ENCODE results near the gene WDR5.
"Not testable (repeated sequence)": the region's sequence is repeated elsewhere in the genome, so short reads cannot be mapped to it uniquely, and the experiment has no call there.

WDR5 gene

DNA sequence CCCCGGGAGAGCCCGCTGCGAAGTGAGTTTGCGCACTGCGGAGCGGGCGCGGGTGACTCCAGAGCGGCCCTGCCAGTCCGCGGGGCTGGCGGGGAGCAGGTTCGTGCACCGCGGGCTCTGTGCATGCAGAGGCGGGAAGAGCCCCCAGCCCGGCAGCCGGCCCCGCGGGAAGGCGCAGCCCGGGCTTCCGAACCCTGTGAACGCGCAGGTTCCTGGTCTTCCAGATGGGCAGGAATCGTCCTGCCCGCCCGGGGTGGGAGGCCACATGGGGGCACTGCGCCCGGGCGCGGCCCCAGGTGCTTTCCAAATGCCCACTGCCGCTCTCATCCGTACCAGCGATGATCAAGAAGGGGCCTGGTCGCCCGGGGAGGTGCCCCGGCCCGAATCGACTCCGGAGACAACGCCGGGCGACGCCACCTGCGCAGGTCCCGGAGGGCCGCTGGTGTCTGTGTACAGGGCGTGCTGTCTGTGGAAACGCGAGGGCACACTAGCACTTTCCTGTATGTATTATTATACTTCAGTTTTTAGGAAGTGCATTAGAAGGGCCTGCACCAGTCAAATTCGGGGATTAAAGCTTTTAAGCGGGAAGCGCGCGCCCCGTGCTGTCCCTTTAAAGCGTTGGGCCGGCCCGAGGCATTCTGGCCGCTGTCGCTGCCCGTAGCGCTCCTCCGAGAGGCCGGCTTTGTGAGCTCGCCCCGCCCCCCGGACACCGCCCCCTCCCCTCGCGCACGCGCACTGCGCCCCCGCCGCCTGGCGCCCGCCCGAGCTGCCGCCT is at the start of gene WDR5:
Gene WDR5 (plus strand): TSS at position 740 of the 775 bp plus-strand sequence. CDS start 3,796 bp downstream, outside the sequence.
- DNase-seq (ENCODE audit: low spot score), result peak; percentile 91

DNA sequence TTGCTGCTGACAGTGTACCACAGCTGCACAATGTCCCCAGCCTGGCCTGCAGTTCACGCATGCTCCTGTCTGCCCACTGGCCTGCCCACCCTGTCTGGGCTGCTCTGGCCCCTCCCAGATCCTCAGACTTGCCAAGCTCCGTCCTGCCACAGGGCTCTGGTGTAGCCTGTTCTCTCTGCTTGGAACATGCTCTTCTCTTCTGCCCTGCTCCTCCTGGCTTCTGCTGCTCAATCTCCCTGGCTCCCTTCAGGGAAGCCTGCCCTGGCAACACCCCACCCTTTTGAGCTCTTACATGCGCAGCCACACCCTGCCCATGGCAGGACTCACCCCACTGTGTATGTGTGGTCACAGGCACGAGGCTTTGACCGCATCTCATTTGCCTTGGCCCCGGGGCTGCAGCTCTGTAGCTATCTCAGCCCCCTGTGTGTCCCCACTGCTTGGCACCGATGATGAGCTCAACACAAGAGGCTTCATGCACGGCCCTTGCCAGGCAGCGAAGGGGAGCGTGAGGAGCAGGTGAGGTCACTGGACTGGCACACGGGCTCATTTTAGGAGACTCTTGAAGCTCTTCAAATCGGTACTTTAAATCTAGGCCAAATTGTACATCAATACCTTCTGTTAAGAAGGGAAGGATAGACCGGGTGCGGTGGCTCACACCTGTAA is 47.7 kb upstream of the WDR5 start:
- no peak for DNase-seq (ENCODE audit: low spot score)

DNA sequence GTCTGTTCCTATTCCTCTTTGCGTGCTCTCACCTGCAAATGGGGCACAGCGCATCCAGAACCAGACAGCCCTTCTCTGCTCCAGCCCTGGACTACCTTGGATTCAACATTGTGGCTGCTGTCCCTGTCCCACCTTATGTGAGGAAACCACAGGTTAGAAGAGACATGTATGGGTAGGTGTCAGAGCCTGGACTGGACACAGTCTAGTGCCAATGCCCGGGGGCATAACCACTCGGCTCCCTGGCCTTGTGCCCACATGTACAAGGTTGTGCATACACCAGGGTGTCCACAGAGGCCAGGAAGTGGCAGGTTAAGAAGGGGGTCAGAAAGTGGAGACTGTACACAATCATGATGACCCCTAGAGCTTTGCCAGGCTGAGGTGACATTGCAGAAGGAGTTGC is 45.9 kb upstream of the WDR5 start:
- DNase-seq (ENCODE audit: low spot score), result no peak

DNA sequence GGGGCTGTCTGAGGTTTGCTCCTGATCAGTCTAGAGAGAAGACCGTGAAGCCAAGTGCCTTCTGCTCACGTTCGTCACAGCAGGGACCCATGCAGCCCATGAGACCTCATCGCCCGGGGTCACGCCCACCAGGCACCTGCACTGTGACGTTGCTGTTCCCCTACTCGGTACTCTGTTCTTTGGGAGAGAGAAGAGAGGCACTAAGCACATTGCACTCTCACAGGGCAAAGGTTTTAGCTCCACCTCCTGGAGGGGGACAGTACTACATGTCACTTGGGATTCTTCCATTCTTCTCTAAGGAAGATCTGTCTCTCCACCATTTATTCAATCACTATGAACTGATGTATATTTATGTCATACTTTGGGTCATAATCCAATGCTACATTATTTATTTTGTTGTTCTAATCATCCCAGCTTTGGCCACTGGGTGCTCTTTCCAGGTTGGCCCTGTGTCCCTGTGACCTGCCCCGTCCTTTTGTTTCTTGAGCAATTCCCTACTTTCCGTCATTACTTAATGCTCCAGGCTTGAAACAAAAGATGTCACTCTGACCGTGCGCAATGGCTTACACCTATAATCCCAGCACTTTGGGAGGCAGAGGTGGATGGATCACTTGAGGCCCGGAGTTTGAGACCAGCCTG is 36.6 kb upstream of the WDR5 start:
- no peak for DNase-seq (ENCODE audit: low spot score)

DNA sequence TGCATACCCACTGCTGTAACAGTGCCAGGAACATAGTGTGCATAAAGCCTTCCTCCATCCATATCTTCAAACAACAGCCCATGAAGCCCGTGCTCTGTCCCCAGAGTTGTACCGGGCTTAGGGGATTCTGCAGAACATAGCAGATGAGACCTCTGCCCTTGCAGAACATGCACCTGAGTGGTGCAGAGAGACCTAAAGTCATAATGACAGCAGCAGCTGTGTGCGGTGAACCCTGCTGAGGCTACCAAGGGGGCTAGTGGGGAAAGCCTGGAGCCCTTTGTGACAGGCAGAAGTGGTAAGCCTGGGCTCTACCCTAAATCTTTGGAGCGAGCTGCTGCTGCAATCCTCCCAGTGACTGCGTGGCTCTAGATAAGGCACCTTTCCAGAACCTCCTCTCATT is 35.8 kb upstream of the WDR5 start:
- no peak for DNase-seq (ENCODE audit: low spot score)

DNA sequence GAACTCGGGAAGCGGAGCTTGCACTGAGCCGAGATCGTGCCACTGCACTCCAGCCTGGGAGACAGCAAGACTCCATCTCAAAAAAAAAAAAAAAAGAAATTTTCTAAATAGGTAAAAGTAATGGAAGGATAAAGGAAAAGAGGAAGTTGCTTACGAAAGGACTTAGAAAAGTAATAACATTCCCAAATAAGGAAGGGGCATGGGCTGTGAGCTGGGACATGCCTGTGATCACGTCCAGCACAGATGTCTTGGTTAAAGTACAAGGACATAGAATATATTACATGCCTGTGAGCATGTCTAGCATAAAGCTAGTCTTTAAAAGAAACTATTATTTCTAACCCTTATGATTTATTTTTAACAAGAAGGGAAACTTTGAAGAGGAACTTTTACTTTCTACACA is 34.7 kb upstream of the WDR5 start:
- not testable (repeated sequence) for DNase-seq (ENCODE audit: low spot score)

DNA sequence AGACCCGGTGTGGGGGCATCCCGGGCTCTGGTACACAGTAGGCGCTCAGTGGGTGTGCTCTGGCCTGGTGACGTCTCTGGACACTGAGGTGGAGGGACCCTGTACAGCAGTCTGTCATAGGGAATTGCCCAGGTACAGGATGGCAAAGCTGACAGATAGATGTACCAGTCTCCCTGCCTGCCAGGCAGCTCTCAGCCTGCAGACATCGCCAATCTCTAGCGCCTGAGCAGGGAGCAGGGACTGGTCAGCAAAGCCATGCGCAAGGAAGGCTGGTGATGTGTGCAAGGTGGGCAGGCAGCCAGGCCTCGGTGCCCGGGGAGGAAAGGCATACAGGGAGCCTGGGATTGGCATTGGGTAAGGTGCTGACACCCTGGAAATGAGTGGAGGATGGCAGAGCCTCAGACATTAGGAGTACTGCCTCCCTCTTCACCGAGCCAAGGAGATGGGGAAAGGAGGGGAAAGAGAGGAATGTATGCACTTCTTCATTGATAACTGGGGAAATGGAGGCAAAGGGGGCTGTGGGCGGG is 34.2 kb upstream of the WDR5 start:
- no peak for DNase-seq (ENCODE audit: low spot score)

DNA sequence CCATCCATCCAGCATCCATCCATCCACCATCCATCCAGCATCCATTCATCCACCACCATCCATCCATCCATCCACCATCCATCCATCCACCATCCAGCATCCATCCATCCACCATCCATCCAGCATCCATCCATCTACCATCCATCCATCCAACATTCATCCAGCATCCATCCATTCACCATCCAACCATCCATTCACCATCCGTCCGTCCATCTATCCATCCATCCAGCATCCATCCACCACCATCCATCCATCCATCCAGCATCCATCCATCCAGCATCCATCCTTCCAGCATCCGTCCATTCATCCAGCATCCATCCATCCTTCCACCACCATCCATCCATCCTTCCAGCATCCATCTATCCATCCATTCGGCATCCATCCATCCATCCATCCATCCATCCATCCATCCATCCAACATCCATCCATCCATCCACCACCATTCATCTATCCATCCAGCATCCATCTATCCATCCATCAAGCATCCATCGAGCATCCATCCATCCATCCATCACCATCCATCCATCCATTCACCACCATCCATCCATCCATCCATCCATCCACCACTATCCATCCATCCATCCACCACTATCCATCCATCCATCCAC is 32.4 kb upstream of the WDR5 start:
- no peak for DNase-seq (ENCODE audit: low spot score)

DNA sequence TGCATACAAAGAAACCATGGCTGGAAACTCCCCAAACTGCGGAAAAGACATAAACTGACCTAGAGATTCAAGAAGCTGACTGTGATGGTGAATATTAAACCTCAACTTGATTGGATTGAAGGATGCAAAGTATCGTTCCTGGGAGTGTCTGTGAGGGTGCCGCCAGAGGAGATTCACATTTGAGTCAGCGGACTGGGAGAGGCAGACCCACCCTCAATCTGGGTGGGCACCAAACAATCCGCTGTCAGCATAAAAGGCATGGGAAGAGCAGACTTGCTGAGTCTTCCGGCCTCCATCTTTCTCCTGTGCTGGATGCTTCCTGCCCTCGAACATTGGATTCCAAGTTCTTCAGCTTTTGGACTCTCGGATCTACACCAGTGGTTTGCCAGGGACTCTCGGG is 24.8 kb upstream of the WDR5 start:
- no peak for DNase-seq (ENCODE audit: low spot score)

DNA sequence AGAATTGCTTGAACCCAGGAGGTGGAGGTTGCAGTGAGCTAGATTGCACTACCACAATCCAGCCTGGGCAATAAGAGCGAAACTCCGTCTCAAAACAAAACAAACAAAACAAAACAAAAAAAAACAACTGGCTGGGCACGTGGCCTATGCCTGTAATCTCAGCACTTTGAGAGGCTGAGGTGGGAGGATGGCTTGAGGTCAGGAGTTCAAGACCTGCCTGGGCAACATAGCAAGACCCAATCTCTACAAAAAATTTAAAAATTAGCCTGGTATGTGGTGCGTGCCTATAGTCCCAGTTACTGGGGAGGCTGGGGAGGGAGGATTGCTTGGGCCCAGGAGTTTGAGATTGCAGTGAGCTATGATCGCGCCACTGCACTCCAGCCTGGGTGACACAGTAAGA is 23.3 kb upstream of the WDR5 start:
- no peak for DNase-seq (ENCODE audit: low spot score)

DNA sequence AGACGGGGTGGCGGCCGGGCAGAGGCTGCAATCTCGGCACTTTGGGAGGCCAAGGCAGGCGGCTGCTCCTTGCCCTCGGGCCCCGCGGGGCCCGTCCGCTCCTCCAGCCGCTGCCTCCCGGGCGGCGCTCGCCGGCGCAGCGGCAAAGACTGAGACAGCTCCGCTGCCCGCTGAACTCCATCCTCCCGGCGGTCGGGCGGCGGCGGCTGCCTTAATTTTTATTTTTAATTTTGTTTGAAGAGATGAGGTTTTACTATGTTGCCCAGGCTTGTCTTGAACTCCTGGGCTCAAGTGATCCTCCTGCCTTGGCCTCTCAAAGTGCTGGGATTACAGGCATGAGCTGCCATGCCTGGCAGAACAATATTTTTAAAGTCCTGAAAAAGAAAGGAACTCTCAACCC is 16.9 kb upstream of the WDR5 start:
- not testable (repeated sequence) for DNase-seq (ENCODE audit: low spot score)

DNA sequence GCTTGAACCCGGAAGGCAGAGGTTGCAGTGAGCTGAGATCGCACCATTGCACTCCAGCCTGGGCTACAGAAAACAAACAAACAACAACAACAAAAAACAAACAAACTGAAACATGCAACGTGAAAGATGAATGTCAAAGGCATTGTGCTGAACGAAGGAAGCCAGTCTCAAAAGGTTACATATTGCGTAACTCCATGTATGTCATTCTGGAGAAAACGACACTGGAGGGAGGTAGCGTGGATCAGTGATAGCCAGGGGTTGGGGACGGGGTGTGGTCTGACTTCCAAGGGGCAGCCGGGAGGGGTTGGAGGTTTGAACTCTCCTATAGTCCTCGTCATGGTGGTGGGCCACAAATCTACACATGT is 12.1 kb upstream of the WDR5 start:
- no peak for DNase-seq (ENCODE audit: low spot score)

DNA sequence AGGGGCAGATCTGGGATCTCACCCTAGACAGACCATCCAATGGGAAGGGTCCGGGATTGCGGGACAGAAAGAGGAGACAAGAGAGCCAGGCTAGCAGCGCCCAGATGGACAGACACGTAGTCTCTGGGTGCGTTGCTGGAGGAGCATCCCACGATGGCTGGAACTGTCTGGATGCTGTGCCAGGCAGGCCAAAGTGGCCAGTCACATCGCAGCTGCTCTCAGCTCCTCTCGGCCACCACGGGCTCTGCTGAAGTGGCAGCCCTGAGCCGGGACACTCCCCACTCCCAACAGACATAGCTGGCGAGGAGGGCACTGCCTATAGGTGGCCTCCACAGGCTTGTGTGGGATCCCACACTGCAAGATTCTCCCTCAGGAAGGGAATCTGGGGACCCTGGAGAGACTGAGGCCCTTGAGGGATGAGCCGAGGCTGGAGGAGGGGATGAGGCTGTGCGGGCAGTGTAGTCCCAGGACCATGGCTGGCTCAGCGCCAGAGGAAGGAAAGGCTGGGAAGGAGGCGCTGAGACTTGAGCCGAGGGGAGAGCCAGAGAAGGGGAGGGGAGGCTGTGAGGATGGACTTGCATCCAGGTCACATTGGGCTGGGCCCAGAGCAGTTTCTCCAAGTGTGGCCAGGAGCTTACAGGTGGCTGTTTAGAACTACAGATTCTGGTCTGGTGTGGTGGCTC is 10.3 kb upstream of the WDR5 start:
- no peak for DNase-seq (ENCODE audit: low spot score)

DNA sequence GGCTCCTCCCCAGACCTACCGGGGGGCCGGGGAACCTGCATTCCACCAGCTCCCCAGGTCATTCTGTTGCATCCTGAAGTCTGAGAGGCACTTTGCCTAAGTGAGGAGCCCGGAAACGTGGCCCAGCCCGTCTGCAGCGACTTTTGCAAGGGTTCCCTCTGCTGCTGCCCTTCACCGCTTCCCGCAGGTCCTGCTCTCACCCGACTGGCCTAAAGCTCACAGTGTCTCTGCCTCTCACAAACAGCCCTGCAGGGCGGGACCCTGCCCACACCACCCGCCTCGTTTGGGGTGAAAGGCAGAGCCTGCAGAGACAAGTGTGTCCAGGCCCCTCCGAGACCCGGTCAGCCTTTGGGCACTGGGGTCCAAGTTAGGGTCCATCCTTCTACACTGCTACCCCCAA is 9.5 kb upstream of the WDR5 start:
- DNase-seq (ENCODE audit: low spot score), result no peak

DNA sequence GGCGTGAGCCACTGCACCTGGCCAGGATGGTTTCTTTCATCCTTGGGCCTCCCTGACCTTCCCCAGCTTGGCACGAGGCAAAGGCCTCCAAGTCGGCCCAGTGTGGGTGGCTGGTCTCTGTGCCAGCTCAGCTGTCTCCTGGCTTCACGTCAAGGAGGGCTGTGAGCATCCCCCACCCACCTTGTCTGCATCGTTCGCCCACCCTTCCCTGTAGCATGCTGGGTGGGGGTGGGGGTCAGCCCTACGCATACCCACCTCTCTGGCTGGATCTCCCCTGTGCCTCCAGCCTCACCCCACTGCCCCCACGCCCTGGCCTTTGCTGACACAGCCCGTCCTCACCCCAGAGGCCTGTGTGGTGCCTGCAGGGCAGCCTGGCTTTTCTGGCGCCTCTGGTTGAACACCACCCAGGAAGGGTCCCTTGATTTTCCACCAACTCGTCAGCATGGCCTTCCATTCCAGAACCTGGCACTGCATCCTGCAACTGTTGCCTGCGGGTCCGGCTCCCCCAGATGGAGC is 8.8 kb upstream of the WDR5 start:
- DNase-seq (ENCODE audit: low spot score), result no peak

DNA sequence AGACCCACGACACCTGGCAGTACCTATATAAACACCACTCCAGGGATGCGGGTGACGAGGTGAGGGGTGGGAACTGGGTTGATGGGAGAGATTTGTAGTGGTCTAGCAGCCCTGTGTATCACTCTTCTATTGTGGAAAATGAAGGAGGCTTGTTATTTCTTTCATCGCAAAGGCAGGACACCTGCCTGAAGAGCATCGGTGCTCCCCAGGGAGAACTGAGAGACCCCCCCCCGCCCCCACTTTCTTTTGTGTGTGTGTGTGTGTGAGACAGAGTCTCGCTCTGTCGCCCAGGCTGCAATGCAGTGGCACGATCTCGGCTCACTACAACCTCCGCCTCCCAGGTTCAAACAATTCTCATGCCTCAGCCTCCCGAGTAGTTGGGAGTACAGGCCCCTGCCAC is 8.3 kb upstream of the WDR5 start:
- DNase-seq (ENCODE audit: low spot score), result no peak

DNA sequence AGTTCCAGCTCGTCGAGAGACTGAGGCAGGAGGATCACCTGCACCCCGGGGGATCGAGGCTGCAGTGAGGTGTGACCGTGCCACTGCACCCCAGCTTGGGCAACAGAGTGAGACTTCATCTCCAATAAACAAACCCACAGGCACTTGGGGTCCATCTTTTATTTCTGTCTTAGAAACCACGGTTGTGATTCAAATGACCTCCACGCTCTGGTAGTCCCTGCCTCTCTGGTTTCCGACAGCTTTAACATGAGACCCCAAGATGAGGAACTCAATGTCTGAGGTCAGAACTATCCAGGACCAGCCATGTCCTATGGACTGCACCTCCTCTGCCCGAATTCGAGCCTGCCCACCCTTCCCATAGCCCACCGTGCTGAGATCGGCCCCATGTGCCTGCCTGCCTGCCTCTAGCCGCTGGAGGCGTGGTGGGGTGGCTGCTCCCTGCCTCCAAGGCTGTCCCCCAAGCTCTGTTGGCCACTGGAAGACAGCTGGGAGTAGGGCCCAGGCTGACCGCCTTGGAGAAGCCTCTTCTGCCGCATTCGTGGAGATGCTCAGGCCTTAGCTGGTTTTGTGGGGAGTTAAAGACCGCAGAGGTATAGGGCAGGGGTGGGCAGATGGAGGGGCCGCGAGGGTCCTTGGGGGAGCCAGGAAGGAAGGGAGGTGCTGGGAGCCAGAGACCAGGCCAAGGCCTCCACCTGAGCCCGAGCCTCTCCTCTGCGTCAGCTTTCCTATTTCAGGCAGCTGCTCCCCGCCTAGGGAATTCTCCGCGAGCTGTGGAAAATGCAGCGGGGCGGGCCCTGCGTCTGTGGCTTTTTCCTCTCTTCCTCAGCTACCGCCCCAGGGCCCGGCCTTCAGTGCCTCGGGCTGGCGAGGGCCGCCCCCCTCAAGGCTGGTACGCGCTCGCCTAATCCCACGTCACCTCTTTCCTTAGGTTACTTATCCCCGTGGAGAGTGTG is 6.9 kb upstream of the WDR5 start:
- no peak for DNase-seq (ENCODE audit: low spot score)

DNA sequence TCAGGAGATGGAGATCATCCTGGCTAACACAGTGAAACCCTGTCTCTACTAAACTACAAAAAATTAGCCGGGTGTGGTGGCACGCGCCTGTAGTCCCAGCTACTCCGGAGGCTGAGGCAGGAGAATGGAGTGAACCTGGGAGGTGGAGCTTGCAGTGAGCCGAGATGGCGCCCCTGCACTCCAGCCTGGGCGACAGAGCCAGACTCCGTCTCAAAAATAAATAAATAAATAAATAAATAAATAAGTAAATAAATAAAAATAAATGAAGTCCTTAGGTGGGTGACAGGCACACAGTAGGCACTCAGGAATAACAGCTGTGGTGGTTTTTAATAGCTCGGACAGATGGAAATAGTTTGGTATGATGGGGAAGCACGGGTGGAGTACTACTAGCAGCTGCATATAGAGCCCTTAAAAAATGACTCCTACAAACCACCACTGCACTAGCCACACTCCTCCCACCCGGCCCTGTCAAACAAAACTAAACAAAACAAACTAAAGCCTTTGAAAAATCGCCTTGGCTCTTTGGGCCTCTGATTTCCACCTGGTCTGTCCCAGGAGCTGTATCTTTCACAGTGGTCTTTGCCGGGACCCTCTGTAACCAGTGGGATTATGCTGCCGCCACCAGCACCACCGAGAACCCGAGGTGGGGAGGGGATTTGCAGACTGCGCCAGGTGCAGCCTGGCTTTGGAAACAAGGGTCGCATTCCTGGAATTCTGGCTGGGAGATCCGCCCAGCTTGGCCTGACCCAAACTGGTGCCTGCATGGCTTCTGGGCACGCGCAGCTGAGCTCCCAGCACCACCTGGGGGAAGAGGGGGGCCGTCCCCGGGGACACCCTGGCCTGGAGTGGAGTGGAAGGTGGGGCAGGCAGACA is 5.1 kb upstream of the WDR5 start:
- DNase-seq (ENCODE audit: low spot score), result no peak

DNA sequence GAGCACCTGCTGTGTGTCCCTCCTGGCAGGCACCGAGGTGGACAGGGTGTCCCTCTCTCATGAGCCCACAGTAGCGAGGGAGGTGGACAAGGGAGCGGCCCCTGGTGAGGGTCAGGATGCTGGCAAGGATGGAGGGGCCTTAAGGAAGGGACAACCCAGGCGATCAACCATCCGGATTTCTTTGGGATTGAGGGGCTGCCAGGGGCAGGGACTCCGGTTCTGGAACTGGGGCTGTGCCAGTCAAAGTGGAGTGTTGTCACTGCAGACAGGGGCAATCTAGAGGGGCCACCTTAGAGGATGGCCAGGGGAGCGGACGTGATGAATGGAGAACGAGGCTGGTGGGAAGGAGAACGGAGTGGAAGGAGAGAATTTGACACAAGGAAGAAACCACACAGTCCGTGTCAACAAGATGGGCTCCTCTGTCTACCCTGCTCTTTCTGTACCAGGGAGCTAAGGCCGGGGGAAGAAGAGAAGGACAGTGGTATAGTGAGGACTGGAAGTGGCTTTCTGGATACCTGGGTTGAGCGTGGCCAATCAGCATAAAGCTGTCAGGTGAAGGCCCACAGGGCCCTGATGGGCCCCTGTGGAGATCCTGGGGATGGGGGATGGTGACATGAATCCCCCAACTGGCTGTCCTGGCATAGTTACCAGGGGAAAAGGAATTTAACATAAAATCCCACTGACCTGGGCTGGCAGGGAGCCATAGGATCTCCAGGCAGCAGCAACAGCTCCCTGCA is 4.2 kb upstream of the WDR5 start:
- DNase-seq (ENCODE audit: low spot score), result no peak

Measured in putamen (tissue), 1 donor.